H1 (cell line): ENCODE data around the gene WDR4. TPM values are rescaled to one million over a fixed set of nuclear protein-coding genes. Genes with fewer than 3 reads are reported as not detected.
A peak's percentile ranks its signal among the peaks of the same experiment; 100 is the strongest.

Experiments
- CTCF ChIA-PET: fragments of 300-600 bp; sonication (Branson Sonifier 250); formaldehyde crosslinking; loops from one replicate; lab custom pipeline; 2021; ENCODE audit not compliant: partially characterized antibody; lab: Charles Lee
- POLR2A ChIA-PET: fragments of 300-600 bp; sonication (Branson Sonifier 250); formaldehyde crosslinking; loops from one replicate; lab custom pipeline; 2021; ENCODE audit warnings: inconsistent platforms; ENCODE audit not compliant: partially characterized antibody; lab: Charles Lee
- DNase-seq, 2 experiments: peaks; one replicate each; pipeline versions ENCODE4 v3.0.0 to v3.0.0-alpha.2; 2010 to 2022; ENCODE audit warnings: low spot score in 2 of 2, low read depth in 1 of 2, mixed read lengths in 1 of 2
- FAIRE-seq: peaks from 2 replicates; lab custom pipeline; 2011; peaks lifted over from hg19 to GRCh38; lab: Jason Lieb, UNC
- H2AFZ ChIP-seq: 2 replicates; pipeline ENCODE4 v1.8.1; 2012; ENCODE audit warnings: low read length, inconsistent platforms
- H2AK5ac ChIP-seq: 2 replicates; pipeline ENCODE4 v1.6.1; 2013; ENCODE audit warnings: low read depth, low read length
- H2BK120ac ChIP-seq: replicated peaks from 2 replicates; pipeline ENCODE3; 2013; ENCODE audit warnings: low read depth, low read length, inconsistent platforms
- H2BK12ac ChIP-seq: 2 replicates; pipeline ENCODE4 v1.6.1; 2013; ENCODE audit warnings: low read depth, low read length
- H2BK15ac ChIP-seq: 2 replicates; pipeline ENCODE4 v1.6.1; 2013; ENCODE audit warnings: low read length
- H2BK20ac ChIP-seq: 2 replicates; pipeline ENCODE4 v1.6.1; 2013; ENCODE audit warnings: low read length
- H2BK5ac ChIP-seq: 2 replicates; pipeline ENCODE4 v1.6.1; 2013; ENCODE audit warnings: low read depth, low read length
- H3K14ac ChIP-seq: 2 replicates; pipeline ENCODE4 v1.6.1; 2013; ENCODE audit warnings: inconsistent platforms; ENCODE audit not compliant: insufficient read length
- H3K18ac ChIP-seq: 2 replicates; pipeline ENCODE4 v1.6.1; 2013; ENCODE audit warnings: low read length; ENCODE audit errors: extremely low read depth
- H3K23ac ChIP-seq: 2 replicates; pipeline ENCODE4 v1.6.1; 2013; ENCODE audit warnings: inconsistent platforms; ENCODE audit not compliant: insufficient read length
- H3K23me2 ChIP-seq: 2 replicates; pipeline ENCODE4 v1.6.1; 2013; ENCODE audit warnings: low read depth, low read length
- H3K27ac ChIP-seq: 2 replicates; pipeline ENCODE4 v1.6.1; 2011; ENCODE audit warnings: low read depth, low read length, inconsistent platforms
- H3K27me3 ChIP-seq, 4 experiments: replicated peaks in 1 of 4; 1 replicate in 1 of 4; 2 replicates in 3 of 4; pipeline versions ENCODE4 v1.6.1 to v1.8.1; 2011 to 2013; ENCODE audit warnings: low read length in 3 of 4, mild to moderate bottlenecking in 3 of 4, inconsistent platforms in 2 of 4, mixed read lengths in 2 of 4, moderate library complexity in 1 of 4; ENCODE audit not compliant: control insufficient read depth in 3 of 4, insufficient read depth in 3 of 4; ENCODE audit errors: extremely low read depth in 1 of 4
- H3K36me3 ChIP-seq, 4 experiments: 2 replicates each; pipeline versions ENCODE4 v1.6.1 to v1.8.1; 2011 to 2013; ENCODE audit warnings: mild to moderate bottlenecking in 4 of 4, low read length in 3 of 4, moderate library complexity in 2 of 4, control low read depth in 1 of 4, inconsistent platforms in 1 of 4; ENCODE audit not compliant: insufficient read depth in 4 of 4, control insufficient read depth in 2 of 4
- H3K4ac ChIP-seq: replicated peaks from 2 replicates; pipeline ENCODE3; 2013; ENCODE audit warnings: low read length, low read depth, mixed read lengths, inconsistent platforms; ENCODE audit not compliant: insufficient read length
- H3K4me1 ChIP-seq, 4 experiments: replicated peaks in 1 of 4; 1 replicate in 1 of 4; 2 replicates in 3 of 4; pipeline versions ENCODE4 v1.6.1 to v1.8.1; 2011 to 2013; ENCODE audit warnings: low read length in 3 of 4, inconsistent platforms in 2 of 4, mixed read lengths in 1 of 4; ENCODE audit not compliant: insufficient read depth in 4 of 4, control insufficient read depth in 3 of 4
- H3K4me2 ChIP-seq, 2 experiments: 2 replicates each; pipeline versions ENCODE4 v1.6.1 to v1.8.1; 2011 to 2013; ENCODE audit warnings: low read depth in 2 of 2, low read length in 2 of 2, control low read depth in 1 of 2, inconsistent platforms in 1 of 2, mild to moderate bottlenecking in 1 of 2; ENCODE audit not compliant: insufficient read depth in 1 of 2
- H3K4me3 ChIP-seq, 4 experiments: fragments of 200-600, 300-600 bp in 1 of 4; sonication (generic), shearing (Covaris generic), sonication (Bioruptor Twin) in 1 of 4; 2 replicates each; pipeline versions ENCODE4 v1.5.1 to v1.8.1; 2011 to 2016; ENCODE audit warnings: low read length in 4 of 4, low read depth in 3 of 4, control low read depth in 2 of 4, inconsistent platforms in 2 of 4, mild to moderate bottlenecking in 2 of 4, mixed read lengths in 1 of 4, moderate library complexity in 1 of 4; ENCODE audit not compliant: insufficient read depth in 2 of 4; ENCODE audit errors: extremely low read depth in 1 of 4
- H3K56ac ChIP-seq: replicated peaks from 2 replicates; pipeline ENCODE3; 2013; ENCODE audit warnings: low read depth, mild to moderate bottlenecking, mixed read lengths, low read length, inconsistent platforms; ENCODE audit not compliant: insufficient read length
- H3K79me1 ChIP-seq: 2 replicates; pipeline ENCODE4 v1.6.1; 2013; ENCODE audit warnings: low read depth, low read length, control low read depth
- H3K79me2 ChIP-seq, 2 experiments: 2 replicates each; pipeline versions ENCODE4 v1.6.1 to v1.8.1; 2012 to 2013; ENCODE audit warnings: low read length in 2 of 2, mild to moderate bottlenecking in 2 of 2, inconsistent platforms in 1 of 2; ENCODE audit not compliant: insufficient read depth in 2 of 2, control insufficient read depth in 1 of 2
- H3K9ac ChIP-seq, 4 experiments: replicated peaks in 1 of 4; 1 replicate in 1 of 4; 2 replicates in 3 of 4; pipeline versions ENCODE4 v1.6.1 to v1.8.1; 2011 to 2013; ENCODE audit warnings: low read depth in 3 of 4, low read length in 3 of 4, control low read depth in 2 of 4, mild to moderate bottlenecking in 2 of 4, moderate library complexity in 2 of 4, inconsistent platforms in 1 of 4; ENCODE audit errors: extremely low read depth in 1 of 4
- H3K9me3 ChIP-seq, 2 experiments: 2 replicates each; pipeline versions ENCODE4 v1.6.1 to v1.8.1; 2012 to 2013; ENCODE audit warnings: mild to moderate bottlenecking in 2 of 2, moderate library complexity in 2 of 2, control low read depth in 1 of 2, inconsistent platforms in 1 of 2, low read depth in 1 of 2, low read length in 1 of 2, mixed read lengths in 1 of 2; ENCODE audit not compliant: insufficient read depth in 2 of 2
- H4K20me1 ChIP-seq, 2 experiments: replicated peaks in 1 of 2; 2 replicates each; pipeline versions ENCODE3 to v1.8.1; 2011 to 2013; ENCODE audit warnings: inconsistent platforms in 2 of 2, low read length in 2 of 2, mild to moderate bottlenecking in 1 of 2; ENCODE audit not compliant: insufficient read depth in 2 of 2, control insufficient read depth in 1 of 2
- H4K5ac ChIP-seq: 2 replicates; pipeline ENCODE4 v1.6.1; 2013; ENCODE audit warnings: low read length, low read depth, mixed read lengths, inconsistent platforms; ENCODE audit not compliant: insufficient read length
- H4K8ac ChIP-seq: 2 replicates; pipeline ENCODE4 v1.8.0; 2013; ENCODE audit warnings: mild to moderate bottlenecking, moderate library complexity, low read length, inconsistent platforms; ENCODE audit not compliant: insufficient read depth; ENCODE audit errors: extremely low read depth
- H4K91ac ChIP-seq: replicated peaks from 2 replicates; pipeline ENCODE3; 2013; ENCODE audit warnings: low read length, mixed read lengths, inconsistent platforms; ENCODE audit not compliant: insufficient read length
- TCF12 ChIP-seq: IDR thresholded peaks from 2 replicates; pipeline ENCODE4 v1.6.1; 2011; ENCODE audit warnings: low read depth, mild to moderate bottlenecking, low read length
- WGBS, 2 experiments: shearing (Covaris generic) in 1 of 2; methylation state at CpG; one replicate each; pipeline versions ENCODE4 v1.1.6 to v1.1.7; 2013 to 2015; ENCODE audit warnings: low lambda C conversion rate in 2 of 2, mixed read lengths in 2 of 2, inconsistent platforms in 1 of 2, low coverage in 1 of 2, missing lambda C conversion rate in 1 of 2; ENCODE audit not compliant: insufficient replicate concordance in 2 of 2, insufficient coverage in 1 of 2, insufficient read length in 1 of 2; ENCODE audit errors: extremely low coverage in 1 of 2, missing lambda C conversion rate in 1 of 2; 5-methylcytosine and 5-hydroxymethylcytosine counted together
- polyA plus RNA-seq, 7 experiments: library from polyadenylated mRNA; depleted of rRNA in 3 of 7; stranded (reverse) in 5 of 7; unstranded in 2 of 7; fragments of >200 nt in 5 of 7; fragments of 200-250 nt in 2 of 7; gene quantifications; 1 replicate in 5 of 7; 2 replicates in 1 of 7; 4 replicates in 1 of 7; pipeline versions ENCODE4 v1.2.1 to v1.2.3, GENCODE V29; 2011 to 2013; ENCODE audit warnings: missing spikeins in 2 of 7, mixed read lengths in 2 of 7
- total RNA-seq: library from RNA; stranded (reverse); fragmentation: NEBNext Ultra II Directional; extraction: Animal tissue kit (Norgen Biotek cat#: 25700); gene quantifications from 2 replicates; pipeline ENCODE4 v1.2.1, GENCODE V29; 2021

Gene WDR4
- total and polyA plus RNA-seq, 2 of the 8 experiments (the other 6 are each of a cell fraction or from before 2014, with no cell fraction given), result 28.9 to 47.8 TPM

DNA sequence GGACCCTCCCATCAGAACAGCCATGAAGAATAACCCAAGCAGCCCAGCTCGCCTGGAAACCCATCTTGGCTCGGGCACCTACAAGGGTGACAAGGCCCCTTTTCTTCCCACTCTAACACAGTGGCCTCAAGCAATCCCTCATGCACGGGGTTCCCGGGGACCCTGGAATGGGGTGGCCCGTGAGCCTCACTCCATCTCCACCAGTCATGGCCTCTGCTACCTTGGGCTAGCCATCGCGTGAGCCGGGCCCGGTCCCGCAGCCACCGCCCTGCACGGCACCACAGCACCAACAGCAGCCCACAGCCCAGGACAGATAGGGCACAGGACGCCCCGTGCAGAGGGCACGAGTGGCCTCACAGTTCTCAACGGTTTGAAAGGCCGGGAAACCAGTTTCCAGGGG is 19.0 kb downstream of the WDR4 start:
- ChIA-PET POLR2A (no interaction called here), CTCF (interaction anchor here (1.1 kb wide), 1 partner anchor 9 kb away, joined by 3 read pairs; no protein-coding TSS in a partner anchor)
- H4K8ac ChIP-seq, result peak overlapping the region; percentile 65; the same call in 1 of the 2 replicates
- no peak overlapping the region for H2AFZ ChIP-seq
- H2BK120ac ChIP-seq, result no peak overlapping the region
- H2BK12ac ChIP-seq, result no peak overlapping the region
- no peak overlapping the region for H2BK5ac ChIP-seq
- H3K23ac ChIP-seq, result no peak overlapping the region
- H3K9me3 ChIP-seq, result no peaks in the 10 kb centered on the region
- no peaks in the 10 kb centered on the region for H3K23me2 ChIP-seq
- H3K4me1 ChIP-seq, result no peaks in the 10 kb centered on the region; a peak in 1 of 7 replicates
- H3K27ac ChIP-seq, result no peak overlapping the region
- H4K5ac ChIP-seq, result no peak overlapping the region
- H3K4me2 ChIP-seq, result no peak overlapping the region
- no peak overlapping the region for H3K18ac ChIP-seq
- no peak overlapping the region for H3K56ac ChIP-seq
- no peak overlapping the region for H2BK20ac ChIP-seq
- no peak for FAIRE-seq
- no peak overlapping the region for H3K4ac ChIP-seq
- no peak overlapping the region for H3K9ac ChIP-seq
- H3K14ac ChIP-seq, result no peak overlapping the region
- no peak for TF ChIP-seq TCF12
- H3K27me3 ChIP-seq, result no peaks in the 10 kb centered on the region
- H3K4me3 ChIP-seq, result no peak overlapping the region
- H4K20me1 ChIP-seq, result peaks cover 25 to 46% of the 10 kb centered on the region in 2 experiments
- H2AK5ac ChIP-seq, result no peak overlapping the region
- no peak overlapping the region for H4K91ac ChIP-seq
- H2BK15ac ChIP-seq, result no peak overlapping the region
- H3K79me1 ChIP-seq, result peaks cover 37% of the 10 kb centered on the region; the same call in 1 of the 2 replicates
- peaks cover 3 to 69% of the 10 kb centered on the region in 2 experiments; a peak in 3 of 4 replicates for H3K79me2 ChIP-seq
- no peak for DNase-seq
- peaks cover 30 to 67% (median 56%) of the 10 kb centered on the region in 4 experiments for H3K36me3 ChIP-seq
- WGBS, 2 experiments, result 96% methylated on average over 17 of the region's 17 CpGs; no CpG with 5 or more reads in 1 of the 2 experiments
